ENCODE data around the gene OLFM1. TPM values are rescaled to one million over a fixed set of nuclear protein-coding genes. Genes with fewer than 3 reads are reported as not detected.

OLFM1 gene
- total RNA-seq, 1 donor from 2014 or later = 10.0 TPM

- TF ChIP-seq CTCF (IDR thresholded peaks at IDR 0.05; ENCODE audit: borderline replicate concordance) = no peak
- no peaks in the 10 kb centered on the region for H3K36me3 ChIP-seq
- no peaks in the 10 kb centered on the region for H3K9me3 ChIP-seq (replicated peaks)
- H3K27ac ChIP-seq (replicated peaks) = no peak overlapping the region
- intact Hi-C loops (cut with micrococcal nuclease) = loop anchor here (10.0 kb wide), 1 partner anchor 248 kb away; no protein-coding TSS in a partner anchor
- H3K4me1 ChIP-seq = no peaks in the 10 kb centered on the region
- DNase-seq = no peak
- peaks cover 49% of the 10 kb centered on the region for H3K27me3 ChIP-seq (ENCODE audit: low read depth)
- H3K4me3 ChIP-seq = no peak overlapping the region
Observed at GRCh38 chr9:135096408-135096895, 9.0 kb downstream of the OLFM1 start.

- H3K4me3 ChIP-seq = no peak overlapping the region
- no peak for TF ChIP-seq CTCF (IDR thresholded peaks at IDR 0.05; ENCODE audit: borderline replicate concordance)
- no peaks in the 10 kb centered on the region for H3K9me3 ChIP-seq (replicated peaks)
- DNase-seq = no peak
- H3K4me1 ChIP-seq = peaks cover 11% of the 10 kb centered on the region
- H3K27ac ChIP-seq (replicated peaks) = no peak overlapping the region
- no peaks in the 10 kb centered on the region for H3K36me3 ChIP-seq
- H3K27me3 ChIP-seq (ENCODE audit: low read depth) = peaks cover 43% of the 10 kb centered on the region
- intact Hi-C loops (cut with micrococcal nuclease) = loop anchor here (10.0 kb wide), 1 partner anchor 246 kb away; no protein-coding TSS in a partner anchor
Observed at GRCh38 chr9:135098400-135099105, 11.1 kb downstream of the OLFM1 start.

GRCh38 chr9:135099574-135099973 is 12.1 kb downstream of the OLFM1 start:
- Histone ChIP-seq H3K9me3 (replicated peaks) (no peaks in the 10 kb centered on the region), H3K4me1 (peaks cover 17% of the 10 kb centered on the region), H3K36me3 (no peaks in the 10 kb centered on the region), H3K27me3 (ENCODE audit: low read depth) (peaks cover 42% of the 10 kb centered on the region), H3K4me3 (no peak overlapping the region), H3K27ac (replicated peaks) (no peak overlapping the region)
- no peak for TF ChIP-seq CTCF (IDR thresholded peaks at IDR 0.05; ENCODE audit: borderline replicate concordance)
- DNase-seq = no peak
- intact Hi-C loops (cut with micrococcal nuclease) = loop anchor here (10.0 kb wide), 1 partner anchor 245 kb away; no protein-coding TSS in a partner anchor

- peaks cover 17% of the 10 kb centered on the region for H3K4me1 ChIP-seq
- H3K27ac ChIP-seq (replicated peaks) = no peak overlapping the region
- intact Hi-C loops (cut with micrococcal nuclease) = no loop called here
- H3K36me3 ChIP-seq = no peaks in the 10 kb centered on the region
- DNase-seq = no peak
- H3K27me3 ChIP-seq (ENCODE audit: low read depth) = peaks cover 42% of the 10 kb centered on the region
- H3K9me3 ChIP-seq (replicated peaks) = no peaks in the 10 kb centered on the region
- TF ChIP-seq CTCF (IDR thresholded peaks at IDR 0.05; ENCODE audit: borderline replicate concordance) = no peak
- no peak overlapping the region for H3K4me3 ChIP-seq
Observed at GRCh38 chr9:135100241-135100681, 12.8 kb downstream of the OLFM1 start.

- no peak for DNase-seq
- H3K36me3 ChIP-seq = no peaks in the 10 kb centered on the region
- H3K27me3 ChIP-seq (ENCODE audit: low read depth) = peaks cover 43% of the 10 kb centered on the region
- no peak overlapping the region for H3K27ac ChIP-seq (replicated peaks)
- H3K9me3 ChIP-seq (replicated peaks) = no peaks in the 10 kb centered on the region
- peaks cover 17% of the 10 kb centered on the region for H3K4me1 ChIP-seq
- no peak for TF ChIP-seq CTCF (IDR thresholded peaks at IDR 0.05; ENCODE audit: borderline replicate concordance)
- intact Hi-C loops (cut with micrococcal nuclease) = no loop called here
- no peak overlapping the region for H3K4me3 ChIP-seq
Observed at GRCh38 chr9:135100725-135101410, 13.4 kb downstream of the OLFM1 start.

All from left ventricle myocardium inferior (tissue), 1 donor.